Thyroid gland (tissue), 4 donors: ENCODE results near the gene CCS. TPM values are rescaled to one million over a fixed set of nuclear protein-coding genes. Genes with fewer than 3 reads are reported as not detected.
"Not testable (repeated sequence)": the region's sequence is repeated elsewhere in the genome, so short reads cannot be mapped to it uniquely, and the experiment has no call there.

Experiments used
- DNase-seq, 2 donors: peaks; one replicate each; pipeline ENCODE4 v3.0.0-alpha.2; 2019
- H3K27ac ChIP-seq, 3 donors: fragments of 200-600 bp; sonication (generic); 1 replicate in 2 of 3; 2 replicates in 1 of 3; pipeline ENCODE4 v1.5.1; 2016 to 2019; ENCODE audit warnings: mild to moderate bottlenecking in 1 of 3, moderate library complexity in 1 of 3
- H3K27me3 ChIP-seq: fragments of 200-600 bp; sonication (generic); one replicate; pipeline ENCODE4 v1.5.1; 2019
- H3K36me3 ChIP-seq, 2 donors: fragments of 200-600 bp; sonication (generic); one replicate each; pipeline ENCODE4 v1.5.1; 2016 to 2019
- H3K4me1 ChIP-seq, 2 donors: fragments of 200-600 bp; sonication (generic); one replicate each; pipeline ENCODE4 v1.5.1; 2017 to 2019
- H3K4me3 ChIP-seq, 3 donors: fragments of 200-600 bp; sonication (generic); replicated peaks in 1 of 3; 1 replicate in 2 of 3; 2 replicates in 1 of 3; pipeline ENCODE4 v1.5.1; 2016; ENCODE audit warnings: mild to moderate bottlenecking in 1 of 3
- H3K9me3 ChIP-seq: fragments of 200-600 bp; sonication (generic); one replicate; pipeline ENCODE4 v1.5.1; 2017
- CTCF ChIP-seq, 6 experiments: fragments of 200-600 bp in 3 of 6; fragments of 450-650 bp in 3 of 6; sonication (generic) in 3 of 6; IDR thresholded peaks; one replicate each; pipeline ENCODE4 v1.5.1; 2016 to 2019; ENCODE audit warnings: antibody characterized with exemption in 6 of 6, mild to moderate bottlenecking in 2 of 6, inconsistent platforms in 1 of 6, moderate library complexity in 1 of 6
- POLR2A ChIP-seq, 2 donors: fragments of 450-650 bp; IDR thresholded peaks; one replicate each; pipeline ENCODE4 v1.6.1; 2017; ENCODE audit warnings: antibody characterized with exemption in 2 of 2, mild to moderate bottlenecking in 2 of 2, moderate library complexity in 1 of 2
- WGBS, 2 donors: methylation state at CpG; one replicate each; pipeline ENCODE4 v1.1.5; 2017; 5-methylcytosine and 5-hydroxymethylcytosine counted together
- intact Hi-C: fragments of 100-400 bp; cut with DNase I; formaldehyde crosslinking; loops from one replicate; pipeline ENCODE4 v1.15.1; 2023
- total RNA-seq, 4 donors: library from RNA; depleted of rRNA; stranded (reverse); fragments of >200 nt; gene quantifications; one replicate each; pipeline ENCODE4 v1.2.3, GENCODE V29; 2016

CCS gene
- total RNA-seq, 4 donors from 2014 or later = 22.7 to 48.5 (median 28.9) TPM

GRCh38 chr11:66638177-66639065 is 45.4 kb downstream of the CCS start, which contains the start of gene RBM4:
RBM4 (plus strand) TSS chr11:66638703; CDS start chr11:66639712, 1,009 bp downstream.
- Histone ChIP-seq H3K4me3 (peak within 1 kb of the TSS; percentile 38 to 78 (median 42)), H3K27ac (peak within 1 kb of the TSS; percentile 60 to 89 (median 82)), H3K36me3 (peaks cover 8 to 16% of the 10 kb centered on the region in 2 donors), H3K27me3 (no peaks in the 10 kb centered on the region), H3K9me3 (no peaks in the 10 kb centered on the region), H3K4me1 (peaks cover 40 to 49% of the 10 kb centered on the region in 2 donors)
- intact Hi-C loops = loop anchor here (2.0 to 5.0 kb wide), 2 partner anchors 22 to 39 kb away; partner anchors contain the start of genes RBM14 and RBM4B
- WGBS, 2 donors = 1% methylated on average over 49 to 62 of the region's 63 CpGs
- DNase-seq = peak; percentile 98
- TF ChIP-seq POLR2A (IDR thresholded peaks at IDR 0.05) = peak; percentile 82 to 94
- peak in 2 of 6 experiments; percentile 4 to 14 for TF ChIP-seq CTCF (IDR thresholded peaks at IDR 0.05)

GRCh38 chr11:66639066-66639813 is 46.3 kb downstream of the CCS start:
- Histone ChIP-seq H3K4me1 (peaks cover 40 to 58% of the 10 kb centered on the region in 2 donors), H3K27me3 (no peaks in the 10 kb centered on the region), H3K9me3 (no peaks in the 10 kb centered on the region), H3K4me3 (peak overlapping the region; percentile 38 to 78 (median 42)), H3K27ac (peak overlapping the region; percentile 37 to 89 (median 82)), H3K36me3 (peaks cover 16 to 24% of the 10 kb centered on the region in 2 donors)
- TF ChIP-seq POLR2A (IDR thresholded peaks at IDR 0.05) = no peak
- no peak for TF ChIP-seq CTCF (IDR thresholded peaks at IDR 0.05)
- whole genome bisulfite sequencing, 2 donors = 3 to 4% methylated on average over 27 of the region's 27 CpGs
- no peak for DNase-seq
- intact Hi-C loops = loop anchor here (2.0 to 5.0 kb wide), 2 partner anchors 22 to 38 kb away; partner anchors contain the start of genes RBM14 and RBM4B

GRCh38 chr11:66639814-66640340 is 46.9 kb downstream of the CCS start:
- not testable (repeated sequence) for DNase-seq, H3K27me3 ChIP-seq, H3K27ac ChIP-seq, H3K9me3 ChIP-seq
- Histone ChIP-seq H3K36me3 (peaks cover 21 to 29% of the 10 kb centered on the region in 2 donors), H3K4me3 (peak overlapping the region in 1 of 3 donors; percentile 78), H3K4me1 (peaks cover 43 to 62% of the 10 kb centered on the region in 2 donors)
- intact Hi-C loops = loop anchor here (2.0 to 5.0 kb wide), 2 partner anchors 23 to 37 kb away; partner anchors contain the start of genes RBM14 and RBM4B
- WGBS, 2 donors = 57 to 60% methylated on average over 10 of the region's 10 CpGs

GRCh38 chr11:66641834-66642233 is 48.8 kb downstream of the CCS start:
- TF ChIP-seq CTCF (IDR thresholded peaks at IDR 0.05) (no peak), POLR2A (IDR thresholded peaks at IDR 0.05) (no peak)
- Histone ChIP-seq H3K36me3 (peaks cover 33 to 49% of the 10 kb centered on the region in 2 donors), H3K4me3 (peak overlapping the region in 1 of 3 donors; percentile 6), H3K4me1 (peaks cover 52 to 73% of the 10 kb centered on the region in 2 donors), H3K9me3 (no peaks in the 10 kb centered on the region), H3K27me3 (no peaks in the 10 kb centered on the region), H3K27ac (no peak overlapping the region)
- intact Hi-C loops = no loop called here
- 11 to 14% methylated on average over 3 of the region's 3 CpGs for WGBS, 2 donors
- DNase-seq = peak; percentile 42 to 48
